Measurements from ENCODE around the gene ATG16L2. TPM values are rescaled to one million over a fixed set of nuclear protein-coding genes. Genes with fewer than 3 reads are reported as not detected.

Gene ATG16L2, protein sequence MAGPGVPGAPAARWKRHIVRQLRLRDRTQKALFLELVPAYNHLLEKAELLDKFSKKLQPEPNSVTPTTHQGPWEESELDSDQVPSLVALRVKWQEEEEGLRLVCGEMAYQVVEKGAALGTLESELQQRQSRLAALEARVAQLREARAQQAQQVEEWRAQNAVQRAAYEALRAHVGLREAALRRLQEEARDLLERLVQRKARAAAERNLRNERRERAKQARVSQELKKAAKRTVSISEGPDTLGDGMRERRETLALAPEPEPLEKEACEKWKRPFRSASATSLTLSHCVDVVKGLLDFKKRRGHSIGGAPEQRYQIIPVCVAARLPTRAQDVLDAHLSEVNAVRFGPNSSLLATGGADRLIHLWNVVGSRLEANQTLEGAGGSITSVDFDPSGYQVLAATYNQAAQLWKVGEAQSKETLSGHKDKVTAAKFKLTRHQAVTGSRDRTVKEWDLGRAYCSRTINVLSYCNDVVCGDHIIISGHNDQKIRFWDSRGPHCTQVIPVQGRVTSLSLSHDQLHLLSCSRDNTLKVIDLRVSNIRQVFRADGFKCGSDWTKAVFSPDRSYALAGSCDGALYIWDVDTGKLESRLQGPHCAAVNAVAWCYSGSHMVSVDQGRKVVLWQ
- polyA plus RNA-seq (2013) = 7.4 and 8.0 TPM in 2 replicates

DNA sequence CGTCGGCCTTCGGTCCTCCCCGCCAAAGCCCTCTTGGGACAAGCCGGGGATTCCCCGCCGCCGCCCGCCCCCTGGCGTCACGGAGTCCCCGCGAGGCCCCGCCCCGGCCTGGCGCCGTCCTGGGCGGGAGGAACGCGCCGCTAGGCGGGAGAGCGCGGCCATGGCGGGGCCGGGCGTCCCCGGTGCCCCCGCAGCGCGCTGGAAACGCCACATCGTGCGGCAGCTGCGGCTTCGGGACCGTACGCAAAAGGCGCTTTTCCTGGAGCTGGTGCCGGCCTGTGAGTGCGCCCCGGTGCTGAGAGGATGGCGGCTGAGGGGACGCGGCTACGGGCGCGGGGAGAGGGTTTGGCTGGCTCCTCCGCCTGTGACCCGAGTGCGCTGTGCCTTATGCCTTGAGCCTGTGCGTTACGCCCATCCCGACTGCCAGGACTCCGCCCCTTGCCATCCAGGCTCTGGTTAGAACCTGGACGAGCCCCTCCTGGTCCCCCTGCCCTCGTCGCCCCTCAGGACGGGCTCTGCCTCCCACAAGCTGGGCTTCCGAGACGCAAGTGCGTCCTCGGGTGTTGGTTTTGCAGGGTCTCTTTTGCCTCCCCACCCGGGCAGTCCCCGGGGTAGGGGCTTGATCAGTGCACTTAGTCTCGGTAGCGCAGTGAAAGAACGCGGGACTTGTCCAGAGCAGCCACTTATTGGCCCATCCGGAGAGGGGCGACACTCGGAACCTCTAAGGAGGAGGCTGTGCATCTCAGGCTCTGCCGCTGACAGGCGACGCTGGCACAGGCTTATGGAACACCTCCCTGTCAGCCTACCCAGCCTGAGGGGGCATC lies at the start of gene ATG16L2:
ATG16L2 (plus strand) TSS at position 126 of the 824 bp plus-strand sequence; CDS start at position 161, 35 bp downstream.
- Histone ChIP-seq H3K9me3 (ENCODE audit: insufficient read depth, low read depth, low read length) (no peaks in the 10 kb centered on the region), H3K23ac (ENCODE audit: low read length) (peak within 1 kb of the TSS; percentile 63), H2AK5ac (ENCODE audit: low read length) (no peak within 1 kb of the TSS), H3K36me3 (ENCODE audit: control insufficient read depth in 1 of 2, insufficient read depth in 2 of 2, low read length in 2 of 2) (no peaks in the 10 kb centered on the region), H4K91ac (ENCODE audit: low read depth, low read length) (peak within 1 kb of the TSS; percentile 94), H4K8ac (ENCODE audit: low read depth, low read length) (peak within 1 kb of the TSS; percentile 90), H3K79me2 (ENCODE audit: control insufficient read depth, insufficient read depth, low read length, poor library complexity) (peaks cover 4% of the 10 kb centered on the region), H3K14ac (ENCODE audit: low read length) (peak within 1 kb of the TSS; percentile 88), H3K27me3 (ENCODE audit: insufficient read depth, low read length) (no peaks in the 10 kb centered on the region), H3K27ac (ENCODE audit: low read depth, low read length) (peak within 1 kb of the TSS; percentile 69), H3K9ac (ENCODE audit: low read length) (peak within 1 kb of the TSS; percentile 86), H2BK120ac (ENCODE audit: insufficient read depth, low read length, poor library complexity) (peak within 1 kb of the TSS; percentile 98), H3K4me1 (ENCODE audit: control insufficient read depth in 1 of 2, insufficient read depth in 2 of 2, low read length in 2 of 2) (peaks cover 20 to 27% of the 10 kb centered on the region in 2 experiments), H4K12ac (ENCODE audit: low read depth, low read length) (peak within 1 kb of the TSS; percentile 82), H3K4me3 (ENCODE audit: low read depth, low read length) (peak within 1 kb of the TSS; percentile 96), H3K18ac (ENCODE audit: low read length) (peak within 1 kb of the TSS; percentile 90), H3K4me2 (ENCODE audit: low read length) (peak within 1 kb of the TSS; percentile 100), H2AFZ (ENCODE audit: insufficient read depth, low read length, poor library complexity) (peak within 1 kb of the TSS; percentile 93), H3K4ac (ENCODE audit: low read depth, low read length) (peak within 1 kb of the TSS; percentile 71), H2BK5ac (ENCODE audit: low read depth, low read length, poor library complexity) (peak within 1 kb of the TSS; percentile 98), H3K79me1 (ENCODE audit: low read length) (peaks cover 10% of the 10 kb centered on the region), H2BK12ac (ENCODE audit: low read length) (peak within 1 kb of the TSS; percentile 98)
- peak; percentile 84 to 94 for DNase-seq
- WGBS (ENCODE audit: extremely low coverage, insufficient coverage, insufficient read length) = no CpG with 5 or more reads among the region's 75 CpGs

DNA sequence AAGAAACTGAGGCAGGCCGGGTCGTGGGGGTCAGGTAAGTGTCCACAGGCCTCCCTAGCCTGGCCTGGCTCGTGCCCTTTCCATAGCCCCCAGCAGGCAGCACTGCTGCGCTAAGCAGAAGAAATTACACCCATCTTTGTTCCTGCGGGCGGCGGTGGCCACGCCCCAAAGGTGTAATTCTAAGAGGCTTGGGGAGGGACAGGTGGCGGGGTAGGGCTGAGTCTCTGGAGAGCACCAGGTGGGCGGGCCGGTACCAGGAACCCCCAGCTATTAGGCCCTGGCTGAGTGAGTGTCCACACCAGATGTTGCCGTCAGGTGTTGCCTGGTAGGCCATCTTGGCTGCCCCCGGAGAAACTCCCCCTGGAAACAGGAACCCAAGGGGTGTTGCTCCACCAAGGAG lies 49.7 kb upstream of the ATG16L2 start:
- Histone ChIP-seq H3K14ac (ENCODE audit: low read length) (no peak overlapping the region), H4K12ac (ENCODE audit: low read depth, low read length) (no peak overlapping the region), H2BK120ac (ENCODE audit: insufficient read depth, low read length, poor library complexity) (no peak overlapping the region), H4K8ac (ENCODE audit: low read depth, low read length) (no peak overlapping the region), H3K4ac (ENCODE audit: low read depth, low read length) (no peak overlapping the region), H3K36me3 (ENCODE audit: control insufficient read depth in 1 of 2, insufficient read depth in 2 of 2, low read length in 2 of 2) (peaks cover 6 to 7% of the 10 kb centered on the region in 2 experiments), H3K23ac (ENCODE audit: low read length) (no peak overlapping the region), H3K27ac (ENCODE audit: low read depth, low read length) (no peak overlapping the region), H2BK5ac (ENCODE audit: low read depth, low read length, poor library complexity) (no peak overlapping the region), H4K91ac (ENCODE audit: low read depth, low read length) (no peak overlapping the region), H3K27me3 (ENCODE audit: insufficient read depth, low read length) (no peaks in the 10 kb centered on the region), H3K9me3 (ENCODE audit: insufficient read depth, low read depth, low read length) (no peaks in the 10 kb centered on the region), H3K79me2 (ENCODE audit: control insufficient read depth, insufficient read depth, low read length, poor library complexity) (no peaks in the 10 kb centered on the region), H3K4me3 (ENCODE audit: low read depth, low read length) (no peak overlapping the region), H2BK12ac (ENCODE audit: low read length) (no peak overlapping the region), H3K9ac (ENCODE audit: low read length) (no peak overlapping the region), H3K4me2 (ENCODE audit: low read length) (no peak overlapping the region), H3K4me1 (ENCODE audit: control insufficient read depth in 1 of 2, insufficient read depth in 2 of 2, low read length in 2 of 2) (peaks cover 0 to 6% of the 10 kb centered on the region in 2 experiments), H3K18ac (ENCODE audit: low read length) (no peak overlapping the region), H3K79me1 (ENCODE audit: low read length) (no peaks in the 10 kb centered on the region), H2AK5ac (ENCODE audit: low read length) (no peak overlapping the region), H2AFZ (ENCODE audit: insufficient read depth, low read length, poor library complexity) (no peak overlapping the region)
- no CpG with 5 or more reads among the region's 13 CpGs for WGBS (ENCODE audit: extremely low coverage, insufficient coverage, insufficient read length)
- DNase-seq = peak; percentile 81

DNA sequence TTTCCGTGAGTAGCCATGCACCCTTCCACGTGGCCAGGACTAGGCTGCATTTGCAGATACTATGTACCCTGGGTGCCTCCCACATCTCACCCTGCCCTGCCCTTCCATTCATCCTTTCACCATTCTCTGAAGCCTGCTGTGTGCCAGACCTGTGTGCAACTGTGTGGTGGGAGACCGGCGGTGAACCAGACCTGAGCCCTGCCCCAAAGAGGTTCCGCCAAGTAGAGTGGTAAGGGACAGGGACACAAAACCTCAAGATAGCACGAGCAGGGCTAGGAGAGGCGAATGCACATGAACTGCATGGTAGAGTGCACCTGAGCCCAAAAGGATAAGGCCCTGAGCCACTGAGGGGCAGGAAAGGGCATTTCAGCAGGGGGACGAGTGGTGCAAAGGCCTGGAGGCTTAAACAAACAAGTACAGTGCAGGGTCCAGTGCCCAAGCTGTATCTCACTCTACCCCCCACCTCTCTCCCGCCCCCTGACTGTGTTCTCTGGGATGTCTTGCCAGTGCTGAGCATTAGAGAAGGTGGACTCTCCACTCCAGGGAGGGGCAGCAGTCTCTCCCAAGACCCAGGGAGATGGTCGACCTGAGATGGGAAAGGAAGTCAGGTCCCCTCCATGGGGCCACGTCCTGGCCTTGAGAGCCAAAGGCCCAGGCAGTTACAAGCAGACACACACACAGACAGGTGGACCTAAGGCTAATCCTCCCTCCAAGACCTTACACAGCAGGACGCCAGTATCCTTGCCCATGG lies 47.9 kb upstream of the ATG16L2 start:
- WGBS (ENCODE audit: extremely low coverage, insufficient coverage, insufficient read length) = no CpG with 5 or more reads among the region's 12 CpGs

More for the DNA sequence above, 47.9 kb upstream of the ATG16L2 start:
- Histone ChIP-seq H3K27ac (ENCODE audit: low read depth, low read length) (no peak overlapping the region), H3K9ac (ENCODE audit: low read length) (no peak overlapping the region), H2BK5ac (ENCODE audit: low read depth, low read length, poor library complexity) (no peak overlapping the region), H3K4me2 (ENCODE audit: low read length) (no peak overlapping the region), H3K79me1 (ENCODE audit: low read length) (peaks cover 2% of the 10 kb centered on the region), H3K36me3 (ENCODE audit: control insufficient read depth in 1 of 2, insufficient read depth in 2 of 2, low read length in 2 of 2) (peaks cover 7 to 8% of the 10 kb centered on the region in 2 experiments), H2AFZ (ENCODE audit: insufficient read depth, low read length, poor library complexity) (no peak overlapping the region), H2BK120ac (ENCODE audit: insufficient read depth, low read length, poor library complexity) (no peak overlapping the region), H2BK12ac (ENCODE audit: low read length) (no peak overlapping the region), H4K8ac (ENCODE audit: low read depth, low read length) (no peak overlapping the region), H3K27me3 (ENCODE audit: insufficient read depth, low read length) (no peaks in the 10 kb centered on the region), H3K23ac (ENCODE audit: low read length) (no peak overlapping the region), H3K4me1 (ENCODE audit: control insufficient read depth in 1 of 2, insufficient read depth in 2 of 2, low read length in 2 of 2) (peaks cover 4 to 7% of the 10 kb centered on the region in 2 experiments), H3K14ac (ENCODE audit: low read length) (no peak overlapping the region), H3K4me3 (ENCODE audit: low read depth, low read length) (no peak overlapping the region), H4K12ac (ENCODE audit: low read depth, low read length) (no peak overlapping the region), H3K9me3 (ENCODE audit: insufficient read depth, low read depth, low read length) (no peaks in the 10 kb centered on the region), H3K18ac (ENCODE audit: low read length) (no peak overlapping the region), H4K91ac (ENCODE audit: low read depth, low read length) (no peak overlapping the region), H3K4ac (ENCODE audit: low read depth, low read length) (no peak overlapping the region), H2AK5ac (ENCODE audit: low read length) (no peak overlapping the region), H3K79me2 (ENCODE audit: control insufficient read depth, insufficient read depth, low read length, poor library complexity) (no peaks in the 10 kb centered on the region)
- no peak for DNase-seq

Measured in trophoblast cell (in vitro differentiated cells and primary cell).